Measurements from ENCODE around the gene PAXIP1.

PAXIP1 gene

GRCh38 chr7:154905146-154905545 lies 97.8 kb downstream of the PAXIP1 start:
- no peak for TF ChIP-seq GATA2 (IDR thresholded peaks at IDR 0.05; ENCODE audit: low read depth, low read length)
- TF ChIP-seq GATA3 (IDR thresholded peaks at IDR 0.05; ENCODE audit: low read depth, low read length), result no peak

GRCh38 chr7:154903083-154903731 lies 99.7 kb downstream of the PAXIP1 start:
- TF ChIP-seq GATA3 (IDR thresholded peaks at IDR 0.05; ENCODE audit: low read depth, low read length) (no peak), GATA2 (IDR thresholded peaks at IDR 0.05; ENCODE audit: low read depth, low read length) (no peak)

GRCh38 chr7:154902600-154903082 lies 100.3 kb downstream of the PAXIP1 start:
- TF ChIP-seq GATA3 (IDR thresholded peaks at IDR 0.05; ENCODE audit: low read depth, low read length) (no peak), GATA2 (IDR thresholded peaks at IDR 0.05; ENCODE audit: low read depth, low read length) (no peak)

- no peak for TF ChIP-seq GATA2 (IDR thresholded peaks at IDR 0.05; ENCODE audit: low read depth, low read length)
- TF ChIP-seq GATA3 (IDR thresholded peaks at IDR 0.05; ENCODE audit: low read depth, low read length), result no peak
These were observed 103.1 kb downstream of the PAXIP1 start for GRCh38 chr7:154899862-154900261.

- TF ChIP-seq GATA2 (IDR thresholded peaks at IDR 0.05; ENCODE audit: low read depth, low read length) (no peak), GATA3 (IDR thresholded peaks at IDR 0.05; ENCODE audit: low read depth, low read length) (no peak)
These were observed 103.7 kb downstream of the PAXIP1 start for GRCh38 chr7:154898973-154899855.

- TF ChIP-seq GATA3 (IDR thresholded peaks at IDR 0.05; ENCODE audit: low read depth, low read length), result no peak
- no peak for TF ChIP-seq GATA2 (IDR thresholded peaks at IDR 0.05; ENCODE audit: low read depth, low read length)
These were observed 106.8 kb downstream of the PAXIP1 start for GRCh38 chr7:154896076-154896475.
